PC-3 (cell line): Measurements from ENCODE around the gene TELO2. TPM values are rescaled to one million over a fixed set of nuclear protein-coding genes. Genes with fewer than 3 reads are reported as not detected.
A peak's percentile ranks its signal among the peaks of the same experiment; 100 is the strongest.

Source experiments
- ATAC-seq: fragments of 200-7000 bp; cut with Tn5 transposase; 2 replicates; pipeline ENCODE4 v1.9.1; 2020; ENCODE audit warnings: mild to moderate bottlenecking, moderate library complexity
- BruUV-seq: library from RNA; stranded (reverse); fragments of 400-500 nt; replicated peaks from 2 replicates; lab custom pipeline; 2021; lab: Mats Ljungman, UMichigan
- CTCF ChIA-PET: fragments of 300-600 bp; sonication (Branson Sonifier 250); formaldehyde crosslinking; loops from one replicate; lab custom pipeline; 2022; ENCODE audit warnings: antibody characterized with exemption; lab: Charles Lee
- POLR2A ChIA-PET: fragments of 300-600 bp; sonication (Branson Sonifier 250); formaldehyde crosslinking; loops from one replicate; lab custom pipeline; 2022; ENCODE audit warnings: antibody characterized with exemption; ENCODE audit not compliant: unreplicated experiment; lab: Charles Lee
- DNase-seq: peaks from one replicate; pipeline ENCODE4 v3.0.0-alpha.2; 2015
- H2AFZ ChIP-seq: fragments of 300-600 bp; sonication (generic); 2 replicates; pipeline ENCODE4 v1.6.0; 2016; ENCODE audit warnings: antibody characterized with exemption, low read length
- H3F3A ChIP-seq: fragments of 300-600 bp; sonication (generic); one replicate; pipeline ENCODE4 v1.6.0; 2017; ENCODE audit warnings: antibody characterized with exemption, low read length, control low read depth, mild to moderate bottlenecking; ENCODE audit not compliant: unreplicated experiment
- H3K27ac ChIP-seq: fragments of 300-600 bp; sonication (generic); 2 replicates; pipeline ENCODE4 v1.5.1; 2016; ENCODE audit warnings: mild to moderate bottlenecking, low read length
- H3K27me3 ChIP-seq: fragments of 300-600 bp; sonication (generic); 2 replicates; pipeline ENCODE4 v1.6.1; 2016; ENCODE audit warnings: low read length, mixed read lengths
- H3K36me3 ChIP-seq: fragments of 300-600 bp; sonication (generic); 2 replicates; pipeline ENCODE4 v1.6.1; 2016; ENCODE audit warnings: low read depth, mixed run types, low read length, mixed read lengths
- H3K4me1 ChIP-seq: fragments of 300-600 bp; sonication (generic); 2 replicates; pipeline ENCODE4 v1.5.1; 2016; ENCODE audit warnings: low read length; ENCODE audit not compliant: insufficient read depth
- H3K4me2 ChIP-seq: fragments of 300-600 bp; sonication (generic); 2 replicates; pipeline ENCODE4 v1.6.0; 2016; ENCODE audit warnings: low read length
- H3K4me3 ChIP-seq: fragments of 300-600 bp; sonication (generic); 2 replicates; pipeline ENCODE4 v1.5.1; 2016; ENCODE audit warnings: mild to moderate bottlenecking, low read length, mixed read lengths
- H3K79me2 ChIP-seq: fragments of 300-600 bp; sonication (generic); 2 replicates; pipeline ENCODE4 v1.6.1; 2017; ENCODE audit warnings: low read length, mixed read lengths
- H3K9ac ChIP-seq: fragments of 300-600 bp; sonication (generic); 2 replicates; pipeline ENCODE4 v1.6.0; 2016; ENCODE audit warnings: mild to moderate bottlenecking, low read length
- H3K9me2 ChIP-seq: fragments of 300-600 bp; sonication (generic); replicated peaks from 2 replicates; pipeline ENCODE4 v1.6.1; 2016; ENCODE audit warnings: mixed run types, low read length, mixed read lengths
- H3K9me3 ChIP-seq: fragments of 300-600 bp; sonication (generic); 2 replicates; pipeline ENCODE4 v1.6.1; 2016; ENCODE audit warnings: low read length, mixed read lengths
- H4K20me1 ChIP-seq: fragments of 300-600 bp; sonication (generic); 2 replicates; pipeline ENCODE4 v1.6.1; 2016; ENCODE audit warnings: low read length, mixed read lengths
- CTCF ChIP-seq: fragments of 300-600 bp; sonication (generic); conservative IDR thresholded peaks from 2 replicates; pipeline ENCODE4 v1.5.1; 2017; ENCODE audit warnings: antibody characterized with exemption, low read depth, mild to moderate bottlenecking, low read length
- EZH2 ChIP-seq: fragments of 300-600 bp; sonication (generic); IDR thresholded peaks from one replicate; pipeline ENCODE4 v1.6.1; 2017; ENCODE audit warnings: antibody characterized with exemption, mild to moderate bottlenecking, low read length; ENCODE audit not compliant: unreplicated experiment
- EZH2phosphoT487 ChIP-seq: fragments of 300-600 bp; sonication (generic); IDR thresholded peaks from 2 replicates; pipeline ENCODE4 v1.6.1; 2018; ENCODE audit warnings: mild to moderate bottlenecking, antibody characterized with exemption, low read length, borderline replicate concordance
- intact Hi-C: fragments of 100-400 bp; cut with micrococcal nuclease; formaldehyde crosslinking; loops from 2 replicates; pipeline ENCODE4 v1.9.0; 2023
- total RNA-seq: library from RNA; depleted of rRNA; stranded (reverse); fragments of >200 nt; gene quantifications from 2 replicates; pipeline ENCODE4 v1.2.3, GENCODE V29; 2014

Gene TELO2
- total RNA-seq, 1 experiment from 2014 or later = 37.8 TPM

DNA sequence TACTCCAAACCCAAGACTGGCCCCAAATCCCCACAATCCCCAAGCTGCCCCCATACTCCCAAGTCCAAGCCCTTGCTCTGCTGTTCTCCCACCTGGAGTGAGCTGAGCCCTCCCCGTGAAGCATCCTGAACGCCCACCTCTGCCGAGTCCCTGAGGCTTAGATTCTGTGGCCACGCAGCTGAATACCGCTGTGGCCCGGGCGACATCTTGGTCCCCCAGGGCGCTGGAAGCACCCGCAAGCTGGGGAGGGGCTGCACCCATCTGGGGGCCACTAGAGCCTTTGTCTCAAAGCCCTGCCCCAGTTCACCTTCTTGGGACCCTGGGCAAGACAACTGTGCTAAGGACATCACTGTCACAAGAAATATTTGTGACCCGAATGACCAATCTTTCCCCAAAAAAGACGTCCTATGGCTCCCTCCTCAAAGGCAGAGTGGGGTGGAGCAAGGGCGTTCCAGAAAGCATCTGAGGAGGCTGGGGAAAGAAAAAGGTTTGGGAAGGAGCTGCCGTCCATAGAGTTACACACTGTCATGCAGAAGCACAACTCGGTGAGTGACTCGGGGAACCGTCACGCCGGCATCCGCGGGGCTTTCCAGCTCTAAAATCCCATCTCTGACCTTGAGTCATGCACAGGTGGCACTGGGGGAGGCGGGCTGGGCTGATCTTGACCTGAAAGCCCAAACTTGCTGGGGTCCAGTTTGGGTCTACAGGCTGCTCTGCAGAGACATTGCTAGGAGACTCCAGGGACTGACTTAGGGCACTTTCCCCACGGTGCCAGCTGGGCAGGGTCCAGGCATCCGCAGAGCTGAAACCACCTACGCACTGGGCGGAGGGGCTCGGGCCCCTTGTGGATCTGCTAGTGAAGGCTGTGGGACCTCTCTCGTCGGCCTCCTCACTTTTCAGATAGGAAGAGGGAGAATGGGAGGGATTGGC lies 11.0 kb upstream of the TELO2 start:
- ATAC-seq (peak; percentile 97), DNase-seq (peak; percentile 87)
- no peaks in the 10 kb centered on the region for H3K27me3 ChIP-seq
- H3F3A ChIP-seq = no peaks in the 10 kb centered on the region
- peak overlapping the region; percentile 67 for H2AFZ ChIP-seq
- peak overlapping the region; percentile 66 for H3K4me2 ChIP-seq
- no peaks in the 10 kb centered on the region for H3K9me2 ChIP-seq
- peak overlapping the region; percentile 40 for H3K9ac ChIP-seq
- peaks cover 12% of the 10 kb centered on the region for H3K4me1 ChIP-seq
- H3K36me3 ChIP-seq = no peaks in the 10 kb centered on the region
- peak overlapping the region; percentile 81 for H3K27ac ChIP-seq
- POLR2A ChIA-PET = interaction anchor here (0.6 kb wide), 1 partner anchor 359 kb away, joined by 3 read pairs; no protein-coding TSS in a partner anchor
- H4K20me1 ChIP-seq = no peaks in the 10 kb centered on the region
- CTCF ChIA-PET = interaction anchor here (0.6 kb wide), 2 partner anchors 12 to 540 kb away, joined by 3 to 14 read pairs; no protein-coding TSS in a partner anchor
- H3K79me2 ChIP-seq = no peaks in the 10 kb centered on the region
- no peak for TF ChIP-seq EZH2
- TF ChIP-seq CTCF = no peak
- TF ChIP-seq EZH2phosphoT487 = no peak
- H3K9me3 ChIP-seq = no peaks in the 10 kb centered on the region
- no peak overlapping the region for H3K4me3 ChIP-seq
- BruUV-seq = no TSS peak
- intact Hi-C loops = no loop called here

DNA sequence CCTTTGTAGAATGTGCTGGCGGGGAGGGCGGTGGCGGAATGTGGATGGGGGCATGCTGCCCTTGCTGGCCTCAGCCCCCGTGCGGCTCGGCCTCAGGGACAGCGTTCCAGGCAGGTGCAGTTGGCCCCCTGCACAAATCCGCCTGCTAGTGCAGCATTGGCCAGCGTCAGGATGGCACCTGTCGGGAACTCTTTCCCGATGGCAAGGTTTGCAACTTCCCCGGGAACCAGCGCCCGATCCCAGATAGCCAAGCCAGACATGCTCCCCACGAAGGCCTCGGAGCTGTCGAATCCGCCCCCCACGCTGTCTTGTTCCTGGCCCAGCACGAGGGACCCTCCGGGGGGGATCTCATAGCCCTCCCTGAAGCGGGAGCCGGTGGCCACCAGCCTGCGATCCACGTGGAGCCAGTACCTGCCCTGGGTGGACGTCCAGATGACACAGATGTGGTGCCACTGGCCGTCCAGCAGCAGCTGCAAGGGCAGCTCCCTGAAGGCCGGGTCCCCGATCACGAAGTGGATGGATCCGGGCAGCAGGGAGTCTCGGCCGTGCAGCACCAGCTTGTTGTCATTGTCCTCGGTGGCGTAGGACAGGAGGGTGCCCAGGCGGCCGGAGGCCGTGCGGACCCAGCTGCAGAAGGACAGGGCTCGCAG lies 7.2 kb upstream of the TELO2 start:
- Histone ChIP-seq H3K79me2 (no peaks in the 10 kb centered on the region), H2AFZ (no peak overlapping the region), H3K36me3 (no peaks in the 10 kb centered on the region), H3K9ac (no peak overlapping the region), H3K9me3 (no peaks in the 10 kb centered on the region), H3K27ac (no peak overlapping the region), H4K20me1 (no peaks in the 10 kb centered on the region), H3K9me2 (no peaks in the 10 kb centered on the region), H3F3A (no peaks in the 10 kb centered on the region), H3K4me1 (peaks cover 12% of the 10 kb centered on the region), H3K4me2 (no peak overlapping the region), H3K4me3 (no peak overlapping the region), H3K27me3 (no peaks in the 10 kb centered on the region)
- DNase-seq (no peak), ATAC-seq (no peak)
- POLR2A ChIA-PET = no interaction called here
- intact Hi-C loops = no loop called here
- TF ChIP-seq EZH2phosphoT487 (no peak), CTCF (no peak), EZH2 (no peak)
- BruUV-seq = no TSS peak
- CTCF ChIA-PET = no interaction called here
